NCI-H345 treated with DMSO at 0.1 percent for 48 hours (cell line): ENCODE results near the gene GNG4.
"Not testable (repeated sequence)": the region's sequence is repeated elsewhere in the genome, so short reads cannot be mapped to it uniquely, and the experiment has no call there.

Experiments
- DNase-seq: peaks from one replicate; lab custom pipeline; 2025; ENCODE audit not compliant: unreplicated experiment; lab: John Stamatoyannopoulos, UW

The GNG4 gene

GRCh38 chr1:235588156-235588555, 61.4 kb downstream of the GNG4 start:
- DNase-seq, result no peak

GRCh38 chr1:235586992-235587391, 62.6 kb downstream of the GNG4 start:
- no peak for DNase-seq

- DNase-seq, result no peak
Measured at GRCh38 chr1:235586413-235586812, 63.2 kb downstream of the GNG4 start.

- DNase-seq, result no peak
Measured at GRCh38 chr1:235584973-235585372, 64.6 kb downstream of the GNG4 start.

GRCh38 chr1:235583511-235584001, 66.0 kb downstream of the GNG4 start:
- DNase-seq, result no peak

GRCh38 chr1:235582130-235582529, 67.5 kb downstream of the GNG4 start:
- DNase-seq, result no peak

- DNase-seq, result no peak
Measured at GRCh38 chr1:235579891-235580290, 69.7 kb downstream of the GNG4 start.

- no peak for DNase-seq
Measured at GRCh38 chr1:235575597-235575996, 74.0 kb downstream of the GNG4 start.

GRCh38 chr1:235573880-235574279, 75.7 kb downstream of the GNG4 start:
- no peak for DNase-seq

- not testable (repeated sequence) for DNase-seq
Measured at GRCh38 chr1:235572971-235573370, 76.6 kb downstream of the GNG4 start.

- no peak for DNase-seq
Measured at GRCh38 chr1:235571482-235571881, 78.1 kb downstream of the GNG4 start.

GRCh38 chr1:235567812-235568503, 81.6 kb downstream of the GNG4 start:
- no peak for DNase-seq

- no peak for DNase-seq
Measured at GRCh38 chr1:235566084-235566483, 83.5 kb downstream of the GNG4 start.

- DNase-seq, result no peak
Measured at GRCh38 chr1:235563513-235564061, 86.0 kb downstream of the GNG4 start.

- no peak for DNase-seq
Measured at GRCh38 chr1:235562589-235562988, 87.0 kb downstream of the GNG4 start.

GRCh38 chr1:235558621-235559169, 90.9 kb downstream of the GNG4 start:
- no peak for DNase-seq

GRCh38 chr1:235557495-235557894, 92.1 kb downstream of the GNG4 start:
- no peak for DNase-seq

GRCh38 chr1:235556807-235557206, 92.8 kb downstream of the GNG4 start:
- no peak for DNase-seq

GRCh38 chr1:235553112-235553551, 96.5 kb downstream of the GNG4 start:
- DNase-seq, result no peak

GRCh38 chr1:235552146-235552716, 97.4 kb downstream of the GNG4 start:
- DNase-seq, result no peak

GRCh38 chr1:235549351-235550139, 100.0 kb downstream of the GNG4 start:
- no peak for DNase-seq
